ENCODE measurements around the gene LPCAT1.

DNA sequence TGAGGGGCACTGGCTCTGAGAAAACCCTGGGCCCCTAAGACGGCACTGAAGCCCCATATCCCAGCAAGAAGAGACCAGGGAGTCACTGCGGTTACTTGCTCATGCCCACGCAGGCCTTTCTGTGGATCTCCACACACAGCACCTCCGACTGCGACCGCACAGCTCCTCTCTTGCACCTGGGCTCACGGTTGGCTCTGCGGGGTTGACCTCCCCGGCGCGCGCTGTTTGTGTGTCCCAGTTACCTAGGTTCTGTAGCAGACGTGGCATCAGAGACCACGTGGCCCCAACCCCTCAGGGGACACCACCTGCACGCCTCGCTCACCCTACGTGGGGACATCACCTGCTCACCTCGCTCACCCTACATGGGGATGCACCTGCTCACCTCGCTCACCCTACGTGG lies 12.7 kb downstream of the LPCAT1 start:
- TF ChIP-seq POLR2A (IDR thresholded peaks at IDR 0.05; ENCODE audit: low read depth, low read length) (no peak), POLR2AphosphoS5 (IDR thresholded peaks at IDR 0.05; ENCODE audit: low read depth, low read length) (no peak), TAF1 (IDR thresholded peaks at IDR 0.05; ENCODE audit: borderline replicate concordance, low read depth, low read length) (no peak)
